HG03175 (cell line): ENCODE data around the gene RASGRP2.

Experiments
- ATAC-seq: cut with Tn5 transposase; IDR thresholded peaks from one replicate; pipeline ENCODE4 v1.9.1; 2021; ENCODE audit warnings: mild to moderate bottlenecking, moderate library complexity; ENCODE audit not compliant: unreplicated experiment

The RASGRP2 gene

GRCh38 chr11:64757549-64758329 is 13.8 kb upstream of the RASGRP2 start:
- no peak for ATAC-seq

DNA sequence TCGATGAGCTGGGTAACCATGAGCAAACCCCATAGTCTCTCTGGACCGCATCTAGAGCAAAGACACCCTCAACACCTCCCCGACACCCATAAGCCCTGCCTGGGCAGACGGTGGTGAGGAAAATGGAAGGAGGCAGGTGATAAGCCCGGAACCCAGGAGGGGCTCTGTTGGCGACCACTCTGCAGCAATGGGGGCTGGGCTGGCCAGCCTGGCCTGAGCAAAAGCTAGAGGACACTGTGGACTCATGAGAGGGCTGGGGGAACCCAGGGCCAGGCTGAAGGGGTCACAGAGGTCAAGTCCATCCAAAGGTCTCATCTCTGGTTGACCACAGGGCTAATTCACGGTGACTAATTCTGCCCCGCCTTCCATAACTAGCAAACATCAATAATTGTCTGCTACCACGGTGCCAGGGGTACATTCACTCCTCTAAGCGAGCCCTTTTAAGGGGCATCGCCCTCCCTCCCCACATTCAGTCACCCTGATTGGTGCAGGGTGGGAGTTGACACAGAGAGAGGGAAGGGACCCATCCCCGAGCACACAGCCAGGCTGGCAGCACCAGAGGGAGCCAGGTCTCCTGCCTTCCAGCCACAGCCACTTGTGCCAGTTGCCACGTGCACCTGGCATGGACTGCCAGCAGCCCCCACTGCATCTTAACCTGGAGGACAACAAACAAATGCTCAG is 11.9 kb upstream of the RASGRP2 start:
- no peak for ATAC-seq

DNA sequence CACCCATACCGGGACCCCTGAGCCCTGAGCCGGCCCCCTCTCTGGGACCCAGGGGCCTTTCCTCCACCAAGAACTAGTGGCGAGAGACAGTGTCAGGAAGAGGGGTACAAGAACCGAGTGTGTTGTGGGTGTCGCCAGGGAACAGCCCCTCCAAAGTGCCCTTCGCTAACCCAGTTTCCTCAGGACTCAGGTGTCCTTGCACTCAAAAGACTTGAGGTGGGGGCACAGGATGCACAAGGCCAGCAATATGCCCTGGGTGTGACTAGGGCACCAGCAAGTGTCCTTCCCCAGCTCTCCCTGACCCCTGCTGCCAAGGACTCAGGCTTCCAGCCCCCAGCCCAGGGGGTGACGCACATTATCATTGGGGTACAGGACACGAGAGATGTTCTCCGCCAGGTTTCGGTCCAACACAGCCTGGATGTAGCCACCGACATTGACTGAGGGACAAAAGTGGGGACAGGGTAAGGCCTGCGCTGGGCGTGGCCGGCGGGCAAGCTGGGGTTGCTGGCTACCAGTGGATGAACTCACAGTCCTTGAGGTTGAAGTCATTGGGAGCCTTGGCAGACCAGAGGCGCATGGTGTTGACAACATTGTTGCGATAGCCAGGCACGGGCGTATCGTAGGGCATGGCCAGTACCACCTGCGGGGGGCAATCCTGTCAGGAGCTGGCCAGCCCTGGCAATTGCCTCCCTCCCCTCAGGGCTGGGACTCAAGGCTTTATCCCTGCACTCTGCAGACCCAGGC is 11.1 kb upstream of the RASGRP2 start:
- ATAC-seq = no peak

GRCh38 chr11:64754124-64754918 is 10.4 kb upstream of the RASGRP2 start:
- ATAC-seq = no peak

- ATAC-seq = no peak
Measured at GRCh38 chr11:64753380-64754123, 9.6 kb upstream of the RASGRP2 start.

- ATAC-seq = no peak
Measured at GRCh38 chr11:64753019-64753379, 9.1 kb upstream of the RASGRP2 start.

GRCh38 chr11:64752175-64752970 is 8.4 kb upstream of the RASGRP2 start:
- no peak for ATAC-seq

- ATAC-seq = no peak
Measured at GRCh38 chr11:64751580-64751979, 7.6 kb upstream of the RASGRP2 start.

DNA sequence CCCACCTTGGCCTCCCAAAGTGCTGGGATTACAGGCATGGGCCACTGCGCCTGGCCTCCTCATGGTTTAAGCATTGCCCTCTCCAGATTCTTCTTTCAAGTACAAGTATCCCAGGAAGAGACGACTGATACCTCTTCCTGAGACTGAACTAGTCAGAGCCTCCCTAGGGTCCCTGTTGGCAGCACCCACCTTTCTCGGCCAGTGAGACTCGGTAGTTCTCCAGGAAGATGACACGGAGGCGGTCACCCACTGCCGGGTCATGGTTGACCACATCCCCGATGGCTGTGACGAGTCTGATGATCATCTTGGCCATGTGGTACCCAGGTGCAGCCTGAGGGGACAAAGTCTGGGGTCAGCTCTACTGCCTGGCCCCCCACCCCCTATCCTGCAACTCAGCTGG is 7.2 kb upstream of the RASGRP2 start:
- ATAC-seq = no peak

DNA sequence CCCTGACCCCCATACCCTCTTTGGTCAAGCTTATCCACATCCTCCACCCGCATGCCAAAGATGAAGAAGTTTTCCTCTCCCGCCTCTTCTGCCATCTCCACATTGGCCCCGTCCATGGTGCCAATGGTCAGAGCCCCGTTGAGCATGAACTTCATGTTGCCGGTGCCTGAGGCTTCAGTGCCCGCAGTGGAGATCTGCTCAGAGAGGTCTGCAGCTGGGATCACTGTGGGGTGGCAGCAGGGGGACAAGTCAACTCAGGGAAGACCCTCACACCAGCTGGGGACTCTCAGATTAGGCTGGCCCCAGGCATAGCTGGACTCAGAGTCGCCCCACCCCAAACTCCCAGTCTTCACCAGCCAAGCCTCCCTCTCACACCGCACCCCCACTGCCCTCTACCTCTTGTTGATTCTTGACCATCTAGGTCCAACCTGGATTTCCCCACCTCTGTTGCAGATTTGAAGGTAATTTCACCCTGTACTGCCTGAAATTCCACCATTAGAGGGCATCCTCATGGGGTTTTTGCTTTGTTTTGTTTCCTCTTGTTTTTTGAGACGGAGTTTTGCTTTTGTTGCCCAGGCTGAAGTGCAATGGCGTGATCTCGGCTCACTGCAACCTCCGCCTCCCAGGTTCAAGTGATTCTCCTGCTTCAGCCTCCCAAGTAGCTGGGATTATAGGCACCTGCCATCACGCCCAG is 6.6 kb upstream of the RASGRP2 start:
- ATAC-seq = no peak

GRCh38 chr11:64747961-64748665 is 4.2 kb upstream of the RASGRP2 start:
- no peak for ATAC-seq

DNA sequence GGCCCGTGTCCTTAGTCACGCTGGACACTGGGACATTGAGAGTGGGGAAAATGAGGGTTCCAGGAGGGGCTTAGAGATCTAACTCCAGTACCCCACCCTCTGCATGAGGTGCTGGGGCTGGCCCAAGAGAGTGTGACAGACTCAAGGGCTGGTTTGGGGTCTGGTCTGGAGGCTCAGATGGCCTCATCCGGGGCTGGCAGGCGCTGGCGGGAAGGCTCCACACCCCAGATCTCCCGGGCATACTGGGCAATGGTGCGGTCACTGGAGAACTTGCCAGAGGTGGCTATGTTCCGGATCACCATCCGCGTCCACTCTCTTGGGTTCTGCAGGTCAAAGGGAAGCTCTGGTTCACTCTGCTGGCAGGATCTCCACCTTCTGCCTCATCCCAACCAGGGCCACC is 2.5 kb upstream of the RASGRP2 start:
- no peak for ATAC-seq

DNA sequence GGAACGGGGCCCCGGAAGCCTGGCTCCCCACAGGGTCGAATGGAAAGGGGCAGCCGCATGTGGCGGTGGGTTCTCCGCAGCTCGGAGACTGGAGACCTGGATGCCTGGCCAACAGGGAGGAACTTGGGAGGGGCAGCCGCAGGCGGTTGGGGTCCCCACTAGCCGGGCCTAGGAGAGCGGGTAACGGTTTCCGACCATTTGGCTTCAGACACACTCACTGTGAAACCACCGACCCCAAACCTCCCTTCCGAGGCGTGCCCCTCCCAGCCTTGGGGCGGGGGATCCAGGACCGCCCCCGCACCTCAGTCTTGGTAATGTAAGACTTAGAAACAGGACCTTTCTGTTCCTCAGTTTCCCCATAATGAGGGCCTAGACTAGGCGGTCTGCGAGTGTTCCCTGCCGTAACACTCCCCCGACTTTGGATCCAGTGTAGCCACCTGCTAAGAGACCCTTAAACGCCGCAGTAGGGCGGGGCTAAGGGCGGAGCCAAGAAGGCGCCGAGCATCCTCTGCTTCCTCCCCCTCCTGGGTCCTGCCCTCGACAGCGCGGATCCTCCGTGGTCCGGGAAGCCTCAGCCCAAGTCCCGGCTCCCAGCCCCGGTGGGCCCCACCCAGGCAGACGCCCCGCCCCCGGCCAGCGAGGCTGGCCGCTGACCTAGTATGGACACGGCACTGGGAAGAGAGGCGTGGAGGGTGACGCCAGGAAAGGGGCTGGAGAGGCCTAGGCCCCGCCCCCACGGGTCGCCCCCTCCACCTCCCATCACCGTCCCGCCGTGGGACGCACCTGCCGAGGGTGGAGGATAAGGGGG is 1.8 kb upstream of the RASGRP2 start:
- ATAC-seq = no peak

- ATAC-seq = no peak
Measured at GRCh38 chr11:64745189-64745520, 1.2 kb upstream of the RASGRP2 start.

GRCh38 chr11:64744544-64745188 is 724 bp upstream of the RASGRP2 start:
- ATAC-seq = no peak

- peak; percentile 41 for ATAC-seq
Measured at GRCh38 chr11:64742889-64743590, 902 bp downstream of the RASGRP2 start.
